Left lobe of liver (tissue), 2 donors: ENCODE results near the gene TNS1. TPM values are rescaled to one million over a fixed set of nuclear protein-coding genes. Genes with fewer than 3 reads are reported as not detected.

Source experiments
- ATAC-seq: fragments of 200-7000 bp; cut with Tn5 transposase; one replicate; pipeline ENCODE4 v1.9.1; 2020; ENCODE audit warnings: mild to moderate bottlenecking, moderate library complexity
- DNase-seq: peaks from one replicate; pipeline ENCODE4 v3.0.0-alpha.2; 2020; ENCODE audit warnings: low spot score
- total RNA-seq: library from RNA; stranded (reverse); gene quantifications from one replicate; pipeline ENCODE4 v1.2.1, GENCODE V29; 2021
- donor health status: DM: no; HTN: no; CAD: no; lungs with moderate emphysema.
- donor health status: DM: no; HTN: yes; CAD: no.

The TNS1 gene
- total RNA-seq, 1 donor from 2014 or later = 102 TPM

- DNase-seq = peak; percentile 35
- no peak for ATAC-seq
Measured at GRCh38 chr2:217947383-217948350, 55.1 kb downstream of the TNS1 start.

GRCh38 chr2:217946051-217946450, 56.7 kb downstream of the TNS1 start:
- no peak for ATAC-seq
- peak; percentile 26 for DNase-seq

- ATAC-seq = no peak
- DNase-seq = peak; percentile 36
Measured at GRCh38 chr2:217945530-217945929, 57.3 kb downstream of the TNS1 start.

GRCh38 chr2:217944923-217945322, 57.9 kb downstream of the TNS1 start:
- ATAC-seq (no peak), DNase-seq (no peak)

GRCh38 chr2:217944366-217944765, 58.4 kb downstream of the TNS1 start:
- DNase-seq = no peak
- ATAC-seq = no peak

GRCh38 chr2:217943446-217944321, 59.1 kb downstream of the TNS1 start:
- ATAC-seq = peak; percentile 88
- peak; percentile 95 for DNase-seq

GRCh38 chr2:217942731-217943335, 60.0 kb downstream of the TNS1 start:
- ATAC-seq (peak; percentile 74), DNase-seq (peak; percentile 90)

GRCh38 chr2:217941886-217942728, 60.7 kb downstream of the TNS1 start:
- ATAC-seq = peak; percentile 5
- no peak for DNase-seq

- DNase-seq = no peak
- no peak for ATAC-seq
Measured at GRCh38 chr2:217941339-217941738, 61.5 kb downstream of the TNS1 start.

GRCh38 chr2:217940261-217941220, 62.3 kb downstream of the TNS1 start:
- DNase-seq = no peak
- no peak for ATAC-seq

- DNase-seq = no peak
- no peak for ATAC-seq
Measured at GRCh38 chr2:217939629-217940245, 63.1 kb downstream of the TNS1 start.

GRCh38 chr2:217939220-217939619, 63.6 kb downstream of the TNS1 start:
- ATAC-seq = no peak
- DNase-seq = no peak

GRCh38 chr2:217938036-217938435, 64.8 kb downstream of the TNS1 start:
- DNase-seq (no peak), ATAC-seq (no peak)

- ATAC-seq (peak; percentile 11), DNase-seq (no peak)
Measured at GRCh38 chr2:217937446-217937845, 65.3 kb downstream of the TNS1 start.

- DNase-seq = no peak
- no peak for ATAC-seq
Measured at GRCh38 chr2:217936952-217937351, 65.8 kb downstream of the TNS1 start.

- DNase-seq = no peak
- no peak for ATAC-seq
Measured at GRCh38 chr2:217935901-217936684, 66.7 kb downstream of the TNS1 start.

- no peak for DNase-seq
- no peak for ATAC-seq
Measured at GRCh38 chr2:217935235-217935879, 67.4 kb downstream of the TNS1 start.
